Myocyte (in vitro differentiated cells): ENCODE results near the gene SCARB1. TPM values are rescaled to one million over a fixed set of nuclear protein-coding genes. Genes with fewer than 3 reads are reported as not detected.
A peak's percentile ranks its signal among the peaks of the same experiment; 100 is the strongest.

Source experiments
- DNase-seq: peaks from one replicate; pipeline ENCODE4 v3.0.0-alpha.2; 2012; ENCODE audit warnings: low read depth
- total RNA-seq: library from RNA; depleted of rRNA; stranded (reverse); fragments of >200 nt; gene quantifications from 2 replicates; pipeline ENCODE4 v1.2.3, GENCODE V29; 2014

SCARB1 gene
- total RNA-seq, 1 donor from 2014 or later, result 8.1 TPM

DNA sequence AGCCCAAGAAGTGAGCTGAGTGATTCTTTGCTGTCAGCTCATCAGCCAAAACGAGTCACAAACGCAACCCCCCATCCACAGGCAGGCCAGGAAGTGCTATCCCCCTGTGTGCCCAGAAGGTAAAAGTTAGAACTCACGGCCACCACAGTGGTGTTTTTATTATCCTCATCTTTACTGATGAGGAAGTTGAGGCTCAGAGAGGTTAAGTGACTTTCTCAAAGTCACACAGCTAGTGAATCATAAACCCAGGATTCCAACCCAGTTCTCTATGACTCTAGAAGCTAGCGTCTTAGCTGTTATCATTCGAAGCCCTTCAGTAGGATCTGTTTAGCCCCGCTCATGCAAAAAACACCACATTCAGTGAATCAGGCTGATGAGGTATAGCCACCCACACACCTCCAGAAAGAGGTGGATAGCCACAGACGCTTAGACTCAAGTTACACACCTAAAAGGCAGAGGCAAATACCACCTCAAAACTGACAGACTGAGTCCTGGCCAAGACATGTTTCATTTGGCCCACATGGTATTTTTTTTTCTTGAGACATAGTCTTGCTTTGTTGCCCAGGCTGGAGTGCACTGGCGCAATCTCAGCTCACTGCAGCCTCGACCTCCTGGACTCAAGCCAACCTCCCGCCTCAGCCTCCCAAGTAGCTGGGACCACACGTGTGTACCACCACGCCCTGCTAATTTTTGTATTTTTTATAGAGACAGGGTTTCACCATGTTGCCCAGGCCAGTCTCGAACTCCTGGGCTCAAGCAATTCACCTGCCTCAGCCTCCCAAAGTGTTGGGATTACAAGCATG is 100.7 kb downstream of the SCARB1 start:
- DNase-seq, result no peak

DNA sequence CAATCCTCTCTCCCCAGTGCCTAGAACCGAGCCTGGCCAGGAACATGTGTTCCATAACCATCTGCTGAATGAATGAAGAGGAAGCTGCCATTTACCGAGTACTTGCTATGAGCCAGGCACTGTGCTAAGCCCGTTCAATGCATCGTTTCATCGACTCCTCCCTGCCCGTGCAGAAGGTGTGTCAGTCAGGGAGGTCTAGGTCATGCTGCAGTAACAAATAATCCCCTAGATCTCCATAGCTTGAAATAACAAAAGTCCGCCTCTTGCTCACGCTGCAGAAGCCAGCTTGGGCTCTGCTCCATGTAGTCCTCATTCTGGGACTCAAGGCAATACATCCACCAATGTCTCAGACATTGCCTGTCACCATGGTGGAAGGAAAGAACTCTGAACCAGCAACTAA is 101.3 kb downstream of the SCARB1 start:
- no peak for DNase-seq

DNA sequence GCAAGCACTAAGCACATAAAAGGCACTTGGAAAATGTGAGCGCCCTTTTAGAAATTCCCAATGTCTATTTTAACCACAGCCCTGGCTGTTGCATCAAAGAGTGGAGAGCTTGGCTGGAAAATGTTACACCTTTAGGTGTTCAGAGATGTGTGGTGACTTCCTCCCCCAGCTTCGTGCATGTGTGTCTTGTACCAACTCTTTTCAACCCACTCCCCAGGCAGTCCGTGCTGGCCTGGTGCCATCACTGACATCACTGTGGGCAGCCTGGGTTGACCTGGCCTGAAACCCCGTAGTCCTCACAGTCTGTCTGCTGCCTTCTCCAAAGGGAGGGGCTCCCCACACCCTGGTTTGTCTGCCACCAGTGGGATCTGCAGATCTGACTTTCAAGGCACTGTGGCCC is 101.8 kb downstream of the SCARB1 start:
- DNase-seq, result peak; percentile 50

DNA sequence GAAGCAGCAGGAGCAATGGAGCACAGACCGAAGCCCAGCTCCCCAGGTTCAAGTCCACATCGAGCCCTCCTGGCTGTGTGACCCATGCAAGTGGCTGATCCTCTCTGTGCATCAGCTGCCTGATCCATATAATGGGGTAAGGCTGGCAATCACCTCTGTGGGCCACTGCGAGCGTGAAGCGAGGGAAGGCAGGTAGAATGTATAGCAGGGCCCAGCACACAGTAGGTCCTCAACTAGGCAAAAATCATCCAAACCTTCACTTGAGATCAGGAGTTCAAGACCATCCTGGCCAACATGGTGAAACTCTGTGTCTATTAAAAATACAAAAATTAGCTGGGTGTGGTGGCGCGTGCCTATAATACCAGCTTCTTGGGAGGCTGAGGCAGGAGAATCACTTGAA is 102.6 kb downstream of the SCARB1 start:
- DNase-seq, result no peak

DNA sequence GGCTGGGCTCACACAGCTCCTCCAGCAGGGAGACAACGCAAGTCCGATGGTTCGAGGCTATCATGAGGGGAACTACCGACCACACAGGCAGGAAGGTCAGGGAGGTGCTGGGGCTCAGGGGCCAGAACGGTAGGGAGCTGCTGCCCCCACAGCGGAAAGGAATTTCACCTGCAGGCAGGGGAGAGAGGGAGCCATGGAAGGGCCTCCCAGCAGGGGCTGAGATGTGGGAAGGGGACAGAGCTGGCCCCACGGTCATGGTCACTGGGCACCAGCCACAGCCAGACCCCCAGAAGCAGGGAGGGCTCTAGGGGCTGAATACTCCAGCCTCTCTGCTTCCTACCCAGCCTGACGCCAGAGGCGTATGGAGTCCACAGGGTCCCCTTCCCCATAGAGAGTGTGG is 103.1 kb downstream of the SCARB1 start:
- no peak for DNase-seq

DNA sequence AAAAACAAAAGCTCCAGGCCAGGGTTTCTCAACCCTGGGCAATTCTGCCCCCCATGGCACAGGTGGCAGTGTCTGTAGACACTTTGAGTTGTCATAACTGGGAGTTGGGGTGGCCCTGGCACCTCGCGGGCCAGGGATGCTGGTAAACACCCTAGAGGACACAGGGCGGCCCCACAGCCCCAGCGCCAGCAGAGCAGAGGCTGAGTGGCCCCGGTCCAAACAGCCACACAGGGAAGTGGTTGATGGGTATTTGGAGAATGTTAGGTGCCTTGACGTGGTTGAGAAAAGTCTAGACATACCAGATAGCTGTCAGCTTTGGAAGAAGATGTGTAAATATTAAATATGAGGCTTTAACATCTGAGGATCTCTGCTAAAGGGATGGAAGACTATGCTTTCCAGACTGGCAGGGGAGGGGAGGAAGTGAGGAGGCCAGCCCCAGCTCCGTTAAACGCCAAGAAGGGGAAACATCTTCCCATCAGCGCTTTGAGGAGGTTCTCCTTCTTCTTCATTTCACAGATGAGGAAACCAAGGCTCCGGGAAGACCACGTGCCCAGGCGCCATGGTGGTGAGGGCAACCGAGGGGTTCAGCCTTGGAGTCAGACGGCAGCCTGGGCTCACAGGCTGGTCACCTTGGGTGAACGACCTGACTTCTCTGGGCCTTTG is 103.7 kb downstream of the SCARB1 start:
- DNase-seq, result no peak

DNA sequence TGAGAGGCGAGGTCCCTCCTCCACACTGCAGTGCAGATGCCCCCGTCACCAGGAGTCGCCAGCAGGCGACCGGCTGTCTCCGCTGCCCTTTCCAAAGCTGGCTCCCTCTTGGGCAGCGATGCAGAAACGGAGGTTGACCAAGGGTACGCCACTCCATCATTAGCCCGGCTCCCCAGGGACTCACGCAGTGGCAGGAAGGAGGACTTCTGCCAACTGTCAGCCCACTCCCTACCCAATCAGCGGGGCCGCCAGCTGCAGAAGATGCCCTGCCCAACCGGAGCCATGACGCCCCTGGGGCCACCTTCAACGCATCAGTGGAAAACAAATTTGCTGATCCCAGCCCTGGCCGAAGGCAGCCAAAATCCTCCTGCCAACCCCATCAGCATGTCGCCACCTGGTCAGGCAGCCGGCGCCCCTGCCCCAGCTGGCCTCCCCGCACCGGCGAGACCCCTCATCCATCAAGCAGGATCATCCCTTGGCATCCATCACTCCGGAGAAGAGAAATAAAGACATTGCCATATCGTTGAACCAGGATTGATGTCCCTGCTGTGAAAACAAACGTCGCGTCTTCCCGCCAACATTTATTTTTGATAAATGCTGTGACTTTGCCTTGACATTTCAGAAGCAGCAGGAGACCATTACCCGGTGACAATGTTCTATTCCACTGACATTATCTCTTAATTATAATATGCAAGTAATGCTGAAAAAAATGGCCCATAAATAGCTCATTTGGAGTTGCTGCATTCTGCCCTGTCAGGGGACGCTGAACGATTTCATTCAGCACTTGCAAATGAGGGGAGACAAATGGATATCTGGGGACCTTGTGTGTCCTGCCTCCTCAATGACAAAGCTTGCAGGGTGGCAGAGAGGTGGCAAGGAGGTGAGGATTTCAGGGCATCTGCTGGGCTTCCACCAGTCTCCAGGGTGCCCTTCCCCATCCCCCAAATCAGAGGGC is 105.1 kb downstream of the SCARB1 start:
- DNase-seq, result no peak

DNA sequence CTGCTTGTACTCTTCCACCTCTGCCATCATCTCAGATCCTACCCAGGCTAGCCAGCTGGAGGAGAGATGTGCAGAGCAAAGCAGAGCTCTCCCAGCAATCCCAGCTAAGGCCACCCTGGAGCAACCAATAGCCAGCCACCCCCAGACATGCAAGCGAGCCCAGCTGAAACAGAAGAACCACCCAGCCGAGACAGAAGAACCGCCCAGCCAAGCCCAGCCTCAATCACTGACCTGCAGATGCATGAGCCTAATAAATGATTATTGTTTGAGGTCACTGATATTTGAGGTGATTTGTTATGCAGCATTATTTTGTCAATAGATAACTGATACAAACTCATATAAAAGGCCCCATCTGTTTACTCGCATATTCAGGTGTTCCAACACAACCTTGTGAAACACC is 106.3 kb downstream of the SCARB1 start:
- no peak for DNase-seq

DNA sequence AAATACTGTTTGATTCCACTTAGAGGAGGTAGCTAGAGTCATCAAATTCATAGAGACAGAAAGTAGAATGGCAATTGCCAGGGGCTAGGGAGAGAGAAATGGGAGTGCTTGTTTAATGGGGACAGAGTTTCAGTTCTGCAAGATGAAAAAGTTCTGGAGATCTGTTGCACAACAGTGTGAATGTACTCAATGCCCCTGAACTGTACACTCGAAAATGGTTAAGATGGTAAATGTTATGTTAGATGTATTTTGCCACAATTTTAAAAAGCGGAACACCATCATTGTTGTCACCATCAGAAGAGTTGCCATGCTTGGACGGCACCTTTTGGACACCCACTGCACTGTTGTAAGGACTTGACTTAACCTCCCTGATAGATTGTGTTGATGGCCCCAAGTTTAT is 106.9 kb downstream of the SCARB1 start:
- DNase-seq, result no peak

DNA sequence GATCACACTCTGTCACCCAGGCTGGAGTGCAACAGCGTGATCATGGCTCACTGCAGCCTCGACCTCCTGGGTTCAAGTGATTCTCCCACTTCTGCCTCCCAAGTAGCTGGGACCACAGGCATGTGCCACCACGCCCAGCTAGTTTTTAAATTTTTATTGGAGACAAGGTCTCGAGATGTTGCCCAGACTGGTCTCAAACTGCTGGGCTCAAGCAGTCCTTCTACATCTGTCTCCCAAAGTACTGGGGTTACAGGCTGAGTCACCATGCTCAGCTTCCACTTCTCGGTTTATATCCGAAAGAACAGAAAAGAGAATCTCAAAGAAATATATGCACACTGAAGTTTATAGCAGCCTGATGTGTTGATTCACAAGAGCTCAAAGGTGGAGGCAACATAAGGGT is 107.5 kb downstream of the SCARB1 start:
- DNase-seq, result no peak

DNA sequence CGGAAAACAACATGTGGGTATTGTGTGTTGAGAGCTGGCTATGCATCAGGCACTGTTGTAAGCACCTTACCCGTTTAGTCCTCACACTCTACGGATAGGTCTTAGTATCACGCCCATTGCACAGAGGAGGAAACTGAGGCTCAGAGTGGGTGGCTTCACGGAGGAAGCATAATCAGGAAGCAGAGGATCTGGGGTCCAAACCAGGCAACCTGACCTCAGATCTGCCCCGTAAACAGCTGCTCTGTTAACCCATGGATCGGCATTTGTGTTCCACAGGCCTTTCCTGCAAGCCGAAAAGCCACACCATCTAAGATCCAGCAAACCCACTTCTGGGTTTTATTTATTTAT is 107.9 kb downstream of the SCARB1 start:
- no peak for DNase-seq

DNA sequence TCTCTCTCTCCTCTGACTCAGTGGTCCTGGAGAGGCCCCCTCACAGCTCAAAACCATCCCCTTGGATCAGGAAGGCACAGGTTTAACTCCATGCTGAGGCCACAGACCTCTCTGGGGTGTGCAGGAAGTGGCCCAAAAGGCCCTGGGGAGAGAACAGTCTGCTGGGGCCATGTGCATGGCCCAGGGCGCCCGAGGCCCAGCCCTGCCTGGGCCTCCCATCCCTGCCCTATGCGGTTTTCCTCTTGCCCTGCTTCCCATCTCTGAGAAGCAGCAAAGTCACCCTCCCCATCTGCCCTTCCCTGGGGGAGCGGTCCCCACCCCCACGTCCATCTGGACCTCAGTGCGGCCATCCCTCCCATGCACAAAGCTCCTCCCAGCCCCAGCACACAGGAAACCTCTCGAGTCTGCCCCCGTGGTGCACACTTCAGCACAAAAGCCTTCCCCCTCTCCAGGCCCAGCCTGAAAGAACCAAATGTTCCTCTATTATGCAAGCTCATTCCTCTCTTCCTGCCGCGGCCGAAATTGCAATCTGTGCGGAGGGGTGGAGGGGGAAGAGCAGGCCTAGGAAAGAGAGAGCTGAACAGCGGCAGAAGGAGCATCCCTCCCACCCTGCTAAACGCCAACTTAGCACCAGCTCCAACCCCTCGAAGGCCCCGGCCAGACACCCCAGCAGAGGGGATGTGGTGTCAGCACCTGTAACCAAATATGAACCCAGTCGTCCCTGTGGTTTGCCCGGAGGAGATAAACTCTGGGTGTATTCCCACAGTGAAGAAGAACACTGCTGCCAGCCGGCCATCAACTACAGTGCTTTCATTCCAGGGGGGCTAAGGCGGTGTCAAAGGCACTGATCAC is 108.5 kb downstream of the SCARB1 start:
- DNase-seq, result peak; percentile 78

DNA sequence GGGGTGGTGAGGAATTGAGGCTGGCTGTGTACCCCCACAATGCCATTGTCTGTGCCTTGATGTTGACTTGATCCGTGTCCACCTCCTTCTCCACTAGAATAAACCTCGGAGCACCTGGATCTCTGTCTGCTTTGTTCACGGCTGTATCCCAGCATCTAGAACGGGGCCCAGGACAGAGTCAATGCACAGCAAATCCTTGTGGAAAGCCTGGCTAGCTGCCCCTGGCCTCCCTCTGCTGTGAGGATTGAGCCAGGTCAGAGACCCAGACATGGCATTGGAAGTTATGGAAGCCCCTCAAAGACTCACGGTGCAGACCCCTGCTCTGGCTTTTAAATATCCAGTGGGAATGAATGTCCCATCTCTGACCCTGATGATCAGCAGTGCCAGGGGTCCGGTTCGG is 109.2 kb downstream of the SCARB1 start:
- DNase-seq, result no peak

DNA sequence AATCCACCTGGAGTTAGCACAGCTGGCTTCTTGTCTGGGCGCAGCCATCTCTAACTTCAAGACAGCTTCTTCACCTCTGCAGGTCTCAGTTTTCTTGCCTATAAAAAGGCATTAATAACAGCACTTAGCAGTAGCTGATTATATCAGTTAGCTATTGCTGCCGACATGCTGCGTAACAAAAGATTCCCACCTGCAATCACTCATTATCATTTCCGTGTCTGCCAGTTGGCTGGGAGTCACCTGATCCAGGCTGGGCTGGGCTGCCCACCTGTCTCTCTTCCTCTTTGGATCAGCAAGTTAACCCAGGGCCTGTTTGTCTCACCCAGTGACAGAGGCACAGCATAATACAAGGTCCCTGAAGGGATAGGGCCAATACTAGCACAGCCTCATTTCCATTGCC is 109.7 kb downstream of the SCARB1 start:
- no peak for DNase-seq

DNA sequence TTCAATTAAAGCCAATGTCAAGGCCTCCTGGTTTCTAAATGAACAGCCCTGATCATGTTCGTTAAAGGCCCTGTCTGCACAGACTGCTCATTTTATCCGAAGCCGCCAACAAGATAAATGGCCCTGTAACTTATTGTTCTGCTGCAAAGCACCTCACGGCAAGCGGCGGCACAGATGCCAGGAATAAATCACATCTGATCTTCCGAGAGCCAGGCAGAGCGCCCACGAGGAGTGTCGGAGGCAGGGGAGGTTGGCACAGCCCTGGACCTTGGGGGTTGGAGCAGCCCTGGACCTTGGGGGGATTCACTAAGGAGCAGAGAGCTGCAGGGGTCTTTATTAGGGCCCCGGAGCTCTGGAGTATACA is 110.5 kb downstream of the SCARB1 start:
- DNase-seq, result no peak

DNA sequence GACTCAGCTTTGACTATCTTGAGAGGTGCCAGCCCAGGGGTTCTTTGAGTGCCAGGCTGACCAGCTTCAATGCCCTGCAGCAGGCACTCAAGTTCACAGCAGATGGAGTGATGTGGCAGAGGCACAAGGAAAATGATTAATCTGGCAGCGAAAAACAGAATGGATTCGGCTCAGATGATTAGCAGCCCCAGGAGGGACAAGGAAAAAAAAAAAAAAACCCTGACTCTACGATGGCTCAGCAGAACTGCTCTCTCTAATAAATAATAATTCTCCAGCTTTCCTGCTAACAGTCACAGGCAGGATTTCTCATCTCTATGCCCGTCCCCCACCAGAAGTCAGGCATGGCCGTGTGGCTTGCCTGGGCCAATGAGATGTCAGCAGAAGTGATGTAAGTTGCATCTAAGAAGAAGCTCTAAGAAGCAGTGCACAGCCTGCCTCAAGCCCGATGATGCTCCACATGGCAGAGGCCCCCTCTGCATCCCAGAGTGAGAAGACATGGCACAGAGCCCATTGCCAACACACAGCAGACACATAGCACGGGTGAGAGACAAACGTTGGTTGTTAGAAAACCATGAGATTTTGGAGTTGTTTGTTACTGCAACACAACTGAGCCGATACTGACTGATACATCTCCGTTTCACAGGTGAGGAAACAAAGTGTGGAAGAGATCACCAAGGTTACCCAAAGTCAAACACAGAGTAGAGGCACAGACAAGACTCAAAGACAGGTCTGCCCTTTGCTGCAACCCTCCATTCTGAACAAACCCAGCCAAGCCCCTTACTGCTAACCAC is 111.0 kb downstream of the SCARB1 start:
- peak; percentile 59 for DNase-seq

DNA sequence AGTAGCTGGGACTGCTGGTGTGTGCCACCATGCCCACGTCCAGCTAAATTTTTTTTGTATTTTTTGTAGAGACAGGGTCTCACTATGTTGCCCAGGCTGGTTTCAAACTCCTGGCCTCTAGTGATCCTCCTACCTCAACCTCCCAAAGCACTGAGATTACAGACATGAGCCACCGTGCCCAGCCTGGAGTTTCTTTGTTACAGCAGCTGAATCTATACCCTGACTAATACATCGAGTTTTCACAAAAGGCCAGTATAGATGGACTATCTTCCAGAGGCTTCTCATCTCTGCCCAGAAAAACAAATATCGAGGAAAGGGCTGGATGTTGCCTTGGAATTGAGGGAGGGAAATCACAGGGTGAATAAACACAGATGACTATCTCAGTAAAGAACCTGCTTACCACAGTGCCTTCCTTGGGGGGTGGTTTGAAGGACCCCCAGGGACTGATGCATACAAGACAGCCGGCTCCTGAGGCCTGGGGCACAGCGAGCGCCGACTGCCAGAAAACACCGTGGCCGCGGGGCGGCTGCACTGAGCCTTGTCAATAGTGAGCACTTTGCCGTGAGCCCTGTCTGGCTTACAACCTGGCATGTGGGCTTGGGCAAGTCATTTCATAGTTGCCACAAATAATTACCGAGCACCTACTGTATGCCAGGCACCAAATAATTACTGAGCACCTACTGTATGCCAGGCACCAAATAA is 111.9 kb downstream of the SCARB1 start:
- no peak for DNase-seq

DNA sequence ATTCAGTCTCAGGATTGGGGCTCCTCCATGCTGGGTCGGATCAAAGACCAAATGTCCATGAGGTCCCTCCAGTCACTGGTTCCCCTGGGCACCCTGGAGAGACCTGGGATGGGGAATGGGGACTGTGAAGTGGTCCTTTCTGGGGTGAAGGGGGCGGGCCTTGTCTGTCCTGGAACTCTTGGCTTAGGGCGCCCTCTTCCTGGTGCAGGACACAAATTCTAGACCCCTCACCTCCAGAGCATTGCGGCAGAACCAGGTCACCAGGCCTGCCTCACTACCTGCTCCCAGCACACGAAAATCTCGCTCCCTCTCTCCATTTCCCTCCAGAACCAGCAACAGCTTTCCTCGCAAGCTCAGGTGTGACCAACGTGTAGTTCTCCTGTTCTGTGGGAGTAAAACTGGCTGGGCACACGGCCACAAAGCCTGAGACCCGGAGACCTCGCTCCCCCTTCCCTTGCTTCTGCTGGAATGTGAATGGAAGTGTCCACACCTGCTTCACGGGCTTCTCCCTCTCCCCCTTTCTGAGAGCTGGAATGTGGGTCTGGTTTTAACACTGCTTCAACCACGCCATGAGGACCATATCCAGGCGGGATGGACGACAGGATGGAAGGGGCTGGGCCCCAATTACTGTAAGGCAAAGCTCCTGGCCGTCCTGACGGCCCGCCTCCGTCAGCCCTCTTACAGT is 112.7 kb downstream of the SCARB1 start:
- no peak for DNase-seq

DNA sequence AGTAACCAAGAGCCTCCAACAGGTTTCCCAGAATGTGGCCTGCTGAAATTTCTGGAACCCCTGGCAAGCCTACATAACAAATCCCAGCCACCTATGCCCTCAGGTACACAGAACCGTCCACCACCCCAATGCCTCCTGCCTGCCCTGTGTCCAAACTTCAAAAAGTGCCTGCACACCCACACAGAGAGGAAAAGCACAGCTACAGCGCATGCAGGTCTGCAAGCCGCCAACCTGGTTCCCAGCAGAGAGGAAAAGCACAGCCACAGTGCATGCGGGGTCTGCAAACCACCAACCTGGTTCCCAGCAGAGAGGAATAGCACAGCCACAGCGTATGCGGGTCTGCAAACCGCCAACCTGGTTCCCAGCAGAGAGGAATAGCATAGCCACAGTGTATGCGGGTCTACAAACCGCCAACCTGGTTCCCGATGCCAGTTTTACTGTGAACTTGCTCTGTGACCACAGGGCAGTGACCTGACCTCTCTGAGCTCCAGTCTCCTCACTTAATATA is 113.5 kb downstream of the SCARB1 start:
- no peak for DNase-seq
